Mesenteric fat pad (tissue), 1 donor: Measurements from ENCODE around the gene PLPP7. TPM values are rescaled to one million over a fixed set of nuclear protein-coding genes. Genes with fewer than 3 reads are reported as not detected.

Source experiments
- total RNA-seq: library from RNA; stranded (reverse); fragmentation: NEBNext Ultra II Directional; extraction: Animal tissue kit (Norgen Biotek cat#: 25700); gene quantifications from one replicate; pipeline ENCODE4 v1.2.1, GENCODE V29; 2021
- donor health status: DM: yes; HTN: yes; CAD: no.

Gene PLPP7
- total RNA-seq, 1 donor from 2014 or later: 13.9 TPM

Other genes starting within 250 kb of the PLPP7 start
- gene AIF1L, start 193.2 kb upstream of the PLPP7 start, total RNA-seq: 57.2 TPM
- 68.4 TPM for gene NUP214, start 164.1 kb upstream of the PLPP7 start, total RNA-seq
- gene FAM78A, start 13.2 kb upstream of the PLPP7 start, total RNA-seq: 6.3 TPM
- gene PRRC2B, start 104.4 kb downstream of the PLPP7 start, total RNA-seq: 185 TPM
- gene POMT1, start 213.2 kb downstream of the PLPP7 start, total RNA-seq: 17.3 TPM
- 24.6 TPM for gene UCK1, start 241.5 kb downstream of the PLPP7 start, total RNA-seq